Upper lobe of left lung (tissue), 6 donors: Measurements from ENCODE around the gene C10orf53. TPM values are rescaled to one million over a fixed set of nuclear protein-coding genes. Genes with fewer than 3 reads are reported as not detected.
A peak's percentile ranks its signal among the peaks of the same experiment; 100 is the strongest.

Experiments used
- ATAC-seq, 2 donors: fragments of 200-7000 bp; cut with Tn5 transposase; one replicate each; pipeline ENCODE4 v1.9.1; 2022; ENCODE audit warnings: mild to moderate bottlenecking in 2 of 2, moderate library complexity in 2 of 2; ENCODE audit not compliant: low FRiP score in 2 of 2
- DNase-seq, 2 donors: peaks; one replicate each; pipeline ENCODE4 v3.0.0-alpha.2; 2019 to 2020
- H3K27ac ChIP-seq, 4 donors: fragments of 200-600 bp; sonication (generic); one replicate each; pipeline ENCODE4 v1.5.1; 2016 to 2019
- H3K27me3 ChIP-seq, 4 donors: fragments of 200-600 bp; sonication (generic); one replicate each; pipeline ENCODE4 v1.5.1; 2017 to 2019
- H3K36me3 ChIP-seq, 4 donors: fragments of 200-600 bp; sonication (generic); one replicate each; pipeline ENCODE4 v1.5.1; 2016 to 2019
- H3K4me1 ChIP-seq, 4 donors: fragments of 200-600 bp; sonication (generic); one replicate each; pipeline ENCODE4 v1.5.1; 2018 to 2019
- H3K4me3 ChIP-seq, 4 donors: fragments of 200-600 bp; sonication (generic); one replicate each; pipeline ENCODE4 v1.5.1; 2017 to 2019; ENCODE audit warnings: mild to moderate bottlenecking in 2 of 4, moderate library complexity in 1 of 4
- H3K9me3 ChIP-seq, 4 donors: fragments of 200-600 bp; sonication (generic); one replicate each; pipeline ENCODE4 v1.5.1; 2018 to 2019
- CTCF ChIP-seq, 6 experiments: fragments of 450-650 bp in 4 of 6; fragments of 200-600 bp in 2 of 6; sonication (generic) in 2 of 6; IDR thresholded peaks; one replicate each; pipeline ENCODE4 v1.5.1; 2016 to 2019; ENCODE audit warnings: antibody characterized with exemption in 6 of 6
- EP300 ChIP-seq, 4 donors: sonication (generic); formaldehyde crosslinking; IDR thresholded peaks; one replicate each; pipeline ENCODE4 v1.5.1; 2017; ENCODE audit warnings: antibody characterized with exemption in 4 of 4, control low read depth in 2 of 4
- POLR2A ChIP-seq, 4 donors: fragments of 450-650 bp; IDR thresholded peaks; one replicate each; pipeline ENCODE4 v1.5.1; 2016 to 2017; ENCODE audit warnings: antibody characterized with exemption in 4 of 4, mild to moderate bottlenecking in 2 of 4
- POLR2AphosphoS5 ChIP-seq, 2 donors: sonication (generic); formaldehyde crosslinking; IDR thresholded peaks; one replicate each; pipeline ENCODE4 v1.5.1; 2017; ENCODE audit warnings: antibody characterized with exemption in 2 of 2
- WGBS, 2 donors: methylation state at CpG; one replicate each; pipeline ENCODE4 v1.1.5; 2017 to 2018; 5-methylcytosine and 5-hydroxymethylcytosine counted together
- total RNA-seq, 6 donors: library from RNA; depleted of rRNA in 4 of 6; stranded (reverse); fragments of >200 nt in 4 of 6; gene quantifications; one replicate each; pipeline versions ENCODE4 v1.1.0 to v1.2.1, GENCODE V29; 2016 to 2021
- donor health status: DM: no; HTN: no; CAD: no; lungs with moderate emphysema.
- donor health status: DM: no; HTN: yes; CAD: no; lungs with severe emphysema.

The C10orf53 gene
- total RNA-seq, 6 donors from 2014 or later: not detected

- H3K27me3 ChIP-seq: no peaks in the 10 kb centered on the region
- TF ChIP-seq POLR2AphosphoS5 (IDR thresholded peaks at IDR 0.05): no peak
- TF ChIP-seq EP300 (IDR thresholded peaks at IDR 0.05): no peak
- ATAC-seq: no peak
- peaks cover 0 to 3% (median 0%) of the 10 kb centered on the region in 4 donors for H3K9me3 ChIP-seq
- H3K36me3 ChIP-seq: no peaks in the 10 kb centered on the region
- DNase-seq: no peak
- no peak overlapping the region for H3K27ac ChIP-seq
- H3K4me3 ChIP-seq: no peak overlapping the region
- no peaks in the 10 kb centered on the region for H3K4me1 ChIP-seq
- WGBS, 2 donors: 73 to 74% methylated on average over 15 of the region's 15 CpGs
Observed at GRCh38 chr10:49652421-49653272, 26.8 kb upstream of the C10orf53 start.

- 81 to 90% methylated on average over 5 to 11 of the region's 11 CpGs for WGBS, 2 donors
- Histone ChIP-seq H3K9me3 (peaks cover 0 to 3% (median 0%) of the 10 kb centered on the region in 4 donors), H3K27me3 (no peaks in the 10 kb centered on the region), H3K36me3 (no peaks in the 10 kb centered on the region), H3K4me1 (no peaks in the 10 kb centered on the region), H3K4me3 (no peak overlapping the region), H3K27ac (no peak overlapping the region)
- TF ChIP-seq EP300 (IDR thresholded peaks at IDR 0.05) (no peak), POLR2AphosphoS5 (IDR thresholded peaks at IDR 0.05) (no peak), CTCF (IDR thresholded peaks at IDR 0.05) (no peak), POLR2A (IDR thresholded peaks at IDR 0.05) (no peak)
- DNase-seq (no peak), ATAC-seq (no peak)
Observed at GRCh38 chr10:49653273-49653929, 26.1 kb upstream of the C10orf53 start.

DNA sequence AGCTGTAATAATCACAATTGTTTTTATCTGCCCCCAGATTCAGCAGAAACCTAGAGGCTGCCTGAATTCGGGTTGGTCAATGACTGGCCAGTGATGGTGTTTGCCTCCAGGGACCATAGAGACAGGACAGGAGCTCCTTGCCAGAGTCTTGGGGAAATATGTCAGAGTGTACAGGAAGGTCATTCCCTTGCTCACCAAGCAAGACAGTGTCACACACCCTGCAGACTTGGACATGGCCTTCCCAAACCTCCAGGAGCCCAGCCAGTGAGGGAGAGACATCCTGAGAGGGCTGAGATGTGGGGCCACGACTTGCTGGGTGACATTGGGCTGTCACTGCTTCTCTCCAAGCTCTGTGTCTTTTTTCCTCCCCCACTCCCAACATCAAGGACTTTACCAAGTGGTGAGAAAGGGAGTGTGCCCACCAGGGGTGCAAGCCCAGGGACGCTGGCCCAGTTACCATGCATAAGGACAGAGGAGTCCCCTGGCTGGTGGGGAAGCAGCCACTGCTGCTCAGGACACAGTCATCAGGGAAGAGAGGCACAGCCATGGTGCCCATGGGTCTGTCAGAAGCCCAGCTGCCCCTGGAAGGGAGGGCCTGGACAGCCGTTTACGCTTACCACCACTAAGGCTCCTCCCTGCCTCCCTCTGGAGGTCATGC lies 25.3 kb upstream of the C10orf53 start:
- no peaks in the 10 kb centered on the region for H3K36me3 ChIP-seq
- no peak for ATAC-seq
- no peak for DNase-seq
- H3K27ac ChIP-seq: no peak overlapping the region
- WGBS, 2 donors: 57 to 66% methylated on average over 5 of the region's 5 CpGs
- H3K27me3 ChIP-seq: no peaks in the 10 kb centered on the region
- TF ChIP-seq POLR2AphosphoS5 (IDR thresholded peaks at IDR 0.05) (no peak), POLR2A (IDR thresholded peaks at IDR 0.05) (no peak)
- H3K4me3 ChIP-seq: no peak overlapping the region
- no peaks in the 10 kb centered on the region for H3K4me1 ChIP-seq
- H3K9me3 ChIP-seq: peaks cover 0 to 3% (median 0%) of the 10 kb centered on the region in 4 donors

GRCh38 chr10:49655099-49655498 lies 24.4 kb upstream of the C10orf53 start:
- DNase-seq: peak in 1 of 2 donors; percentile 44
- no peaks in the 10 kb centered on the region for H3K4me1 ChIP-seq
- no peak overlapping the region for H3K27ac ChIP-seq
- H3K36me3 ChIP-seq: no peaks in the 10 kb centered on the region
- 72 to 81% methylated on average over 15 to 17 of the region's 18 CpGs for WGBS, 2 donors
- TF ChIP-seq POLR2AphosphoS5 (IDR thresholded peaks at IDR 0.05): no peak
- TF ChIP-seq CTCF (IDR thresholded peaks at IDR 0.05): no peak
- TF ChIP-seq POLR2A (IDR thresholded peaks at IDR 0.05): no peak
- no peak for TF ChIP-seq EP300 (IDR thresholded peaks at IDR 0.05)
- ATAC-seq: no peak
- no peaks in the 10 kb centered on the region for H3K27me3 ChIP-seq
- peaks cover 0 to 11% (median 3%) of the 10 kb centered on the region in 4 donors for H3K9me3 ChIP-seq
- no peak overlapping the region for H3K4me3 ChIP-seq

GRCh38 chr10:49656845-49657493 lies 22.5 kb upstream of the C10orf53 start:
- no peak overlapping the region for H3K27ac ChIP-seq
- H3K27me3 ChIP-seq: no peaks in the 10 kb centered on the region
- H3K4me3 ChIP-seq: no peak overlapping the region
- H3K4me1 ChIP-seq: no peaks in the 10 kb centered on the region
- ATAC-seq: no peak
- no peak for DNase-seq
- WGBS, 2 donors: 79 to 85% methylated on average over 9 of the region's 9 CpGs
- H3K9me3 ChIP-seq: peaks cover 0 to 11% (median 3%) of the 10 kb centered on the region in 4 donors
- TF ChIP-seq CTCF (IDR thresholded peaks at IDR 0.05) (no peak), EP300 (IDR thresholded peaks at IDR 0.05) (no peak)
- no peaks in the 10 kb centered on the region for H3K36me3 ChIP-seq
